ENCODE results near the gene BTBD9. TPM values are rescaled to one million over a fixed set of nuclear protein-coding genes. Genes with fewer than 3 reads are reported as not detected.

Gene BTBD9
- total and polyA plus RNA-seq, 2 donors (not counting 3 experiments of a cell fraction or from before 2014, with no cell fraction given) = 4.9 to 15.0 TPM

DNA sequence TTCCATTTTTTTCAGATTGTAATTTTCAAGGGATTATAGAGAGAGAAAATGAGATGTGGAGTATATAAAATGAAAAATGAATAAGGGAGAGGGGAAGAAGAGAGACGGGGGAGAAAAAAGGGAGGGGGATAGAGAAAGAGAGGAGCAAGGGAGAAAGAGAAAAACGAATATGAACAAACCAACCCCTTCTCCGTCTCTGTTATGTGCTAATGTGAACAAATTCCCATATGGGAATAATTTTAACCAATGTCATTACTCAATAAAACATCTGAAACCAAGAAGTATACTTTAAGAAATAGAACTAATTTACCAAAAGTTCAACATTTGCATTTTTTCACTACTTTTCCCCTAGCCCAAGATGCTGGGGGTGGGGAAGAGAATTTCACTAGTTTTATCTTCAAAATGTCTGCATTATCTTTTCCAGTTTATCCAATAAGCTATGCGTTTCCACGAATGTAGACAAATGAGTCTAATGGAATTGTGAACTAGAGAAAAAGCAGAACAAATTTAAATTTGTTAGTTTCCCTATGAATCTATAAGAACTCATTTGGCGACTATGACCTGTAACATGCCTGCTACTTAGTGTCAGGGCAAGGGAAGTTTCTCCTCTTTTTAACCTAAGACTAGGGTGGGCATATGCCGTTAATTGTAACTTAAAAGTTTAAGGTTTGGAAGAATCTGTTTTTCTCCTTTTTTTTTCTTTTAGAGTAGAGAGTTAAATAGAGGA, 286.3 kb downstream of the BTBD9 start:
- Histone ChIP-seq H3K4me2 (ENCODE audit: insufficient read depth, low read length) (no peak overlapping the region), H4K20me1 (replicated peaks; ENCODE audit: control insufficient read depth, extremely low read depth, insufficient read depth, low read length) (no peaks in the 10 kb centered on the region), H3K9me3 (replicated peaks; ENCODE audit: control insufficient read depth, insufficient read depth, low read length) (no peaks in the 10 kb centered on the region), H3K4me3 (replicated peaks in 1 of 3; ENCODE audit: insufficient read depth in 1 of 3, low read depth in 1 of 3, low read length in 3 of 3) (no peak overlapping the region), H3K27ac (ENCODE audit: insufficient read depth, low read depth, low read length) (no peak overlapping the region), H2AFZ (ENCODE audit: low read depth, low read length) (no peak overlapping the region), H3K27me3 (ENCODE audit: control insufficient read depth in 2 of 2, insufficient read depth in 2 of 2, low read length in 2 of 2) (no peaks in the 10 kb centered on the region), H3K9ac (replicated peaks; ENCODE audit: extremely low read depth, insufficient read depth, low read length) (no peak overlapping the region), H3K79me2 (ENCODE audit: control insufficient read depth, insufficient read depth, low read length) (no peaks in the 10 kb centered on the region), H3K36me3 (ENCODE audit: control insufficient read depth in 2 of 2, extremely low read depth in 1 of 2, insufficient read depth in 2 of 2, low read length in 2 of 2) (no peaks in the 10 kb centered on the region), H3K9me1 (replicated peaks; ENCODE audit: control insufficient read depth, extremely low read depth, insufficient read depth, low read length) (no peaks in the 10 kb centered on the region), H3K4me1 (ENCODE audit: control insufficient read depth, extremely low read depth, insufficient read depth, low read length) (no peaks in the 10 kb centered on the region)
- dilution Hi-C loops (cut with MboI; ENCODE audit: extremely low pct_ligation_motif_present, low sequenced_read_pairs) (no loop called here), intact Hi-C loops (cut with micrococcal nuclease) (no loop called here)
- TF ChIP-seq POLR2A (IDR thresholded peaks at IDR 0.05; ENCODE audit: low read depth, low read length) (no peak), EZH2 (IDR thresholded peaks at IDR 0.05; ENCODE audit: borderline replicate concordance, low read depth, low read length, severe bottlenecking) (no peak), JUN (IDR thresholded peaks at IDR 0.05; ENCODE audit: borderline replicate concordance, insufficient read depth, insufficient read length, low read depth) (no peak), POLR2AphosphoS5 (IDR thresholded peaks at IDR 0.05; ENCODE audit: insufficient read depth, low read depth, low read length) (no peak), FOS (IDR thresholded peaks at IDR 0.05; ENCODE audit: borderline replicate concordance, insufficient read depth, low read length) (no peak), MYC (IDR thresholded peaks at IDR 0.05; ENCODE audit: low read depth, low read length) (no peak), GATA2 (IDR thresholded peaks at IDR 0.05; ENCODE audit: insufficient read depth, insufficient read length, low read depth, low read length) (no peak)
- TF ChIP-seq, protein P1, sequence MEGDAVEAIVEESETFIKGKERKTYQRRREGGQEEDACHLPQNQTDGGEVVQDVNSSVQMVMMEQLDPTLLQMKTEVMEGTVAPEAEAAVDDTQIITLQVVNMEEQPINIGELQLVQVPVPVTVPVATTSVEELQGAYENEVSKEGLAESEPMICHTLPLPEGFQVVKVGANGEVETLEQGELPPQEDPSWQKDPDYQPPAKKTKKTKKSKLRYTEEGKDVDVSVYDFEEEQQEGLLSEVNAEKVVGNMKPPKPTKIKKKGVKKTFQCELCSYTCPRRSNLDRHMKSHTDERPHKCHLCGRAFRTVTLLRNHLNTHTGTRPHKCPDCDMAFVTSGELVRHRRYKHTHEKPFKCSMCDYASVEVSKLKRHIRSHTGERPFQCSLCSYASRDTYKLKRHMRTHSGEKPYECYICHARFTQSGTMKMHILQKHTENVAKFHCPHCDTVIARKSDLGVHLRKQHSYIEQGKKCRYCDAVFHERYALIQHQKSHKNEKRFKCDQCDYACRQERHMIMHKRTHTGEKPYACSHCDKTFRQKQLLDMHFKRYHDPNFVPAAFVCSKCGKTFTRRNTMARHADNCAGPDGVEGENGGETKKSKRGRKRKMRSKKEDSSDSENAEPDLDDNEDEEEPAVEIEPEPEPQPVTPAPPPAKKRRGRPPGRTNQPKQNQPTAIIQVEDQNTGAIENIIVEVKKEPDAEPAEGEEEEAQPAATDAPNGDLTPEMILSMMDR (IDR thresholded peaks at IDR 0.05; ENCODE audit: extremely low read depth in 1 of 2, insufficient read depth in 1 of 2, low read depth in 1 of 2, low read length in 2 of 2) = no peak
- TF ChIP-seq, protein P2, sequence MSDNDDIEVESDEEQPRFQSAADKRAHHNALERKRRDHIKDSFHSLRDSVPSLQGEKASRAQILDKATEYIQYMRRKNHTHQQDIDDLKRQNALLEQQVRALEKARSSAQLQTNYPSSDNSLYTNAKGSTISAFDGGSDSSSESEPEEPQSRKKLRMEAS (IDR thresholded peaks at IDR 0.05; ENCODE audit: insufficient read depth, insufficient read length) = no peak
- BruUV-seq (replicated peaks) = no TSS peak
- ChIA-PET CTCF (interaction anchor here (0.9 kb wide), 1 partner anchor 54 kb away, joined by 3 read pairs; no protein-coding TSS in a partner anchor), POLR2A (no interaction called here)
- DNase-seq (ENCODE audit: low read depth, low spot score) = no peak
- no peak for FAIRE-seq

Data from endothelial cell of umbilical vein (primary cell).